Tibial artery (tissue), 4 donors: ENCODE results near the gene HLTF.

Experiments
- DNase-seq, 2 donors: peaks; one replicate each; pipeline ENCODE4 v3.0.0-alpha.2; 2019
- H3K27ac ChIP-seq, 2 donors: fragments of 200-600 bp; sonication (generic) in 1 of 2; 1 replicate in 1 of 2; 2 replicates in 1 of 2; pipeline ENCODE4 v1.5.1; 2018 to 2019; ENCODE audit warnings: mild to moderate bottlenecking in 1 of 2
- H3K27me3 ChIP-seq, 2 donors: fragments of 200-600 bp; sonication (generic) in 1 of 2; one replicate each; pipeline versions ENCODE4 v1.5.1 to v1.6.0; 2016 to 2019
- H3K36me3 ChIP-seq, 3 donors: fragments of 200-600 bp; sonication (generic) in 2 of 3; one replicate each; pipeline ENCODE4 v1.5.1; 2016 to 2019; ENCODE audit warnings: mild to moderate bottlenecking in 2 of 3
- H3K4me1 ChIP-seq, 4 donors: fragments of 200-600 bp; sonication (generic) in 2 of 4; 1 replicate in 3 of 4; 2 replicates in 1 of 4; pipeline ENCODE4 v1.5.1; 2016 to 2019
- H3K4me3 ChIP-seq, 2 donors: fragments of 200-600 bp; sonication (generic) in 1 of 2; 1 replicate in 1 of 2; 2 replicates in 1 of 2; pipeline ENCODE4 v1.5.1; 2018 to 2019; ENCODE audit warnings: mild to moderate bottlenecking in 2 of 2
- H3K9me3 ChIP-seq, 3 donors: fragments of 200-600 bp; sonication (generic) in 1 of 3; one replicate each; pipeline ENCODE4 v1.5.1; 2016 to 2019
- CTCF ChIP-seq, 2 experiments: fragments of 200-600 bp in 1 of 2; fragments of 450-650 bp in 1 of 2; IDR thresholded peaks; one replicate each; pipeline ENCODE4 v1.5.1; 2017 to 2019; ENCODE audit warnings: antibody characterized with exemption in 2 of 2, mild to moderate bottlenecking in 1 of 2, moderate library complexity in 1 of 2
- intact Hi-C: fragments of 100-400 bp; cut with DNase I; formaldehyde crosslinking; loops from one replicate; pipeline ENCODE4 v1.15.0; 2023; ENCODE audit warnings: low total_unique reads

Gene HLTF

GRCh38 chr3:149042789-149043386, 43.4 kb downstream of the HLTF start:
- no peak overlapping the region for H3K4me3 ChIP-seq
- H3K9me3 ChIP-seq = no peaks in the 10 kb centered on the region
- intact Hi-C loops = no loop called here
- H3K27me3 ChIP-seq = no peaks in the 10 kb centered on the region
- TF ChIP-seq CTCF (IDR thresholded peaks at IDR 0.05) = no peak
- no peak overlapping the region for H3K27ac ChIP-seq
- H3K4me1 ChIP-seq = no peaks in the 10 kb centered on the region
- H3K36me3 ChIP-seq = peaks cover 40 to 45% (median 41%) of the 10 kb centered on the region in 3 donors
- DNase-seq = no peak

- Histone ChIP-seq H3K4me3 (no peak overlapping the region), H3K27me3 (no peaks in the 10 kb centered on the region), H3K9me3 (no peaks in the 10 kb centered on the region), H3K4me1 (no peaks in the 10 kb centered on the region), H3K36me3 (peaks cover 26 to 50% (median 46%) of the 10 kb centered on the region in 3 donors), H3K27ac (no peak overlapping the region)
- no peak for TF ChIP-seq CTCF (IDR thresholded peaks at IDR 0.05)
- intact Hi-C loops = no loop called here
- DNase-seq = no peak
Observed at GRCh38 chr3:149038322-149038721, 48.0 kb downstream of the HLTF start.

GRCh38 chr3:149037684-149038083, 48.6 kb downstream of the HLTF start:
- no peak for TF ChIP-seq CTCF (IDR thresholded peaks at IDR 0.05)
- Histone ChIP-seq H3K27me3 (no peaks in the 10 kb centered on the region), H3K4me3 (no peak overlapping the region), H3K4me1 (no peaks in the 10 kb centered on the region), H3K27ac (no peak overlapping the region), H3K36me3 (peaks cover 26 to 50% (median 46%) of the 10 kb centered on the region in 3 donors), H3K9me3 (no peaks in the 10 kb centered on the region)
- intact Hi-C loops = no loop called here
- no peak for DNase-seq

- no peaks in the 10 kb centered on the region for H3K9me3 ChIP-seq
- intact Hi-C loops = no loop called here
- no peak overlapping the region for H3K4me3 ChIP-seq
- no peaks in the 10 kb centered on the region for H3K27me3 ChIP-seq
- H3K27ac ChIP-seq = no peak overlapping the region
- no peak for TF ChIP-seq CTCF (IDR thresholded peaks at IDR 0.05)
- H3K36me3 ChIP-seq = peaks cover 15 to 39% (median 24%) of the 10 kb centered on the region in 3 donors
- no peak for DNase-seq
- peaks cover 0 to 4% (median 0%) of the 10 kb centered on the region in 4 donors for H3K4me1 ChIP-seq
Observed at GRCh38 chr3:149031096-149031495, 55.2 kb downstream of the HLTF start.

- no peaks in the 10 kb centered on the region for H3K27me3 ChIP-seq
Observed at GRCh38 chr3:149026718-149027117, 59.6 kb downstream of the HLTF start.

More at GRCh38 chr3:149026718-149027117, 59.6 kb downstream of the HLTF start:
- H3K4me1 ChIP-seq = peaks cover 0 to 4% (median 0%) of the 10 kb centered on the region in 4 donors
- no peaks in the 10 kb centered on the region for H3K9me3 ChIP-seq
- H3K27ac ChIP-seq = no peak overlapping the region
- intact Hi-C loops = no loop called here
- no peak for TF ChIP-seq CTCF (IDR thresholded peaks at IDR 0.05)
- peaks cover 40 to 67% (median 60%) of the 10 kb centered on the region in 3 donors for H3K36me3 ChIP-seq
- no peak for DNase-seq
- H3K4me3 ChIP-seq = no peak overlapping the region
